Mesenchymal stem cell (in vitro differentiated cells and primary cell): ENCODE data around the gene ADAM12.
A peak's percentile ranks its signal among the peaks of the same experiment; 100 is the strongest.

ENCODE experiments used
- DNase-seq: peaks from one replicate; pipeline ENCODE4 v3.0.0-alpha.2; 2013
- H2AFZ ChIP-seq: one replicate; pipeline ENCODE4 v1.6.1; 2013; ENCODE audit warnings: low read depth, mild to moderate bottlenecking, control low read depth, inconsistent platforms, low read length, moderate library complexity
- H2AK5ac ChIP-seq: 2 replicates; pipeline ENCODE4 v1.6.1; 2013; ENCODE audit warnings: low read length, moderate library complexity, mild to moderate bottlenecking, inconsistent platforms; ENCODE audit not compliant: severe bottlenecking
- H2BK120ac ChIP-seq: one replicate; pipeline ENCODE4 v1.6.1; 2013; ENCODE audit warnings: low read depth, mild to moderate bottlenecking, inconsistent platforms, low read length, moderate library complexity
- H2BK12ac ChIP-seq, 2 experiments: one replicate each; pipeline ENCODE4 v1.6.1; 2013; ENCODE audit warnings: inconsistent platforms in 2 of 2, low read length in 2 of 2, mild to moderate bottlenecking in 2 of 2, moderate library complexity in 2 of 2, control low read depth in 1 of 2
- H2BK15ac ChIP-seq: one replicate; pipeline ENCODE4 v1.6.1; 2013; ENCODE audit warnings: mild to moderate bottlenecking, low read depth, inconsistent platforms; ENCODE audit not compliant: poor library complexity, severe bottlenecking
- H2BK5ac ChIP-seq: 2 replicates; pipeline ENCODE4 v1.6.1; 2013; ENCODE audit warnings: low read depth, mild to moderate bottlenecking, low read length, control low read depth, inconsistent platforms; ENCODE audit not compliant: poor library complexity, severe bottlenecking
- H3K14ac ChIP-seq, 2 experiments: one replicate each; pipeline ENCODE4 v1.6.1; 2013; ENCODE audit warnings: inconsistent platforms in 2 of 2, low read length in 2 of 2, control low read depth in 1 of 2, mild to moderate bottlenecking in 1 of 2, moderate library complexity in 1 of 2
- H3K18ac ChIP-seq, 2 experiments: one replicate each; pipeline ENCODE4 v1.6.1; 2013; ENCODE audit warnings: inconsistent platforms in 2 of 2, low read length in 2 of 2, control low read depth in 1 of 2, low read depth in 1 of 2, mild to moderate bottlenecking in 1 of 2
- H3K23ac ChIP-seq, 2 experiments: one replicate each; pipeline ENCODE4 v1.6.1; 2013; ENCODE audit warnings: inconsistent platforms in 2 of 2, low read length in 2 of 2, mild to moderate bottlenecking in 2 of 2, moderate library complexity in 2 of 2, control low read depth in 1 of 2
- H3K27ac ChIP-seq: 2 replicates; pipeline ENCODE4 v1.5.1; 2013; ENCODE audit warnings: mild to moderate bottlenecking, moderate library complexity, low read length, control low read depth, inconsistent platforms; ENCODE audit not compliant: poor library complexity, severe bottlenecking
- H3K27me3 ChIP-seq, 2 experiments: 2 replicates each; pipeline versions ENCODE4 v1.6.1 to v1.7.0; 2013; ENCODE audit warnings: low read length in 2 of 2, mild to moderate bottlenecking in 2 of 2, moderate library complexity in 2 of 2, control low read depth in 1 of 2, inconsistent platforms in 1 of 2; ENCODE audit not compliant: control insufficient read depth in 1 of 2, insufficient read depth in 1 of 2
- H3K36me3 ChIP-seq, 2 experiments: 2 replicates each; pipeline versions ENCODE4 v1.6.1 to v1.7.0; 2013; ENCODE audit warnings: low read length in 2 of 2, control low read depth in 1 of 2, inconsistent platforms in 1 of 2, low read depth in 1 of 2, mild to moderate bottlenecking in 1 of 2; ENCODE audit not compliant: insufficient read depth in 2 of 2, control insufficient read depth in 1 of 2
- H3K4ac ChIP-seq, 2 experiments: one replicate each; pipeline ENCODE4 v1.6.1; 2013; ENCODE audit warnings: inconsistent platforms in 2 of 2, low read length in 2 of 2, mild to moderate bottlenecking in 2 of 2, moderate library complexity in 2 of 2, control low read depth in 1 of 2, low read depth in 1 of 2
- H3K4me1 ChIP-seq: 2 replicates; pipeline ENCODE4 v1.6.1; 2013; ENCODE audit warnings: low read depth, low read length, control low read depth; ENCODE audit not compliant: control insufficient read depth, insufficient read depth
- H3K4me2 ChIP-seq: 2 replicates; pipeline ENCODE4 v1.6.1; 2013; ENCODE audit warnings: low read length, mild to moderate bottlenecking, inconsistent platforms; ENCODE audit not compliant: poor library complexity, severe bottlenecking
- H3K4me3 ChIP-seq, 2 experiments: 2 replicates each; pipeline versions ENCODE4 v1.5.1 to v1.7.0; 2013; ENCODE audit warnings: low read length in 2 of 2, mild to moderate bottlenecking in 2 of 2, control low read depth in 1 of 2, low read depth in 1 of 2; ENCODE audit not compliant: insufficient read depth in 1 of 2
- H3K79me1 ChIP-seq: replicated peaks from 2 replicates; pipeline ENCODE4 v1.6.1; 2013; ENCODE audit warnings: mild to moderate bottlenecking, control low read depth, low read length, inconsistent platforms; ENCODE audit not compliant: poor library complexity, severe bottlenecking
- H3K9ac ChIP-seq: 2 replicates; pipeline ENCODE4 v1.7.0; 2013; ENCODE audit warnings: mild to moderate bottlenecking, low read length, moderate library complexity
- H3K9me3 ChIP-seq: 2 replicates; pipeline ENCODE4 v1.7.0; 2013; ENCODE audit warnings: mild to moderate bottlenecking, low read length; ENCODE audit not compliant: control insufficient read depth
- H4K8ac ChIP-seq: one replicate; pipeline ENCODE4 v1.6.1; 2013; ENCODE audit warnings: inconsistent platforms, mild to moderate bottlenecking, low read length, moderate library complexity
- H4K91ac ChIP-seq: one replicate; pipeline ENCODE4 v1.6.1; 2013; ENCODE audit warnings: mild to moderate bottlenecking, low read length, inconsistent platforms
- WGBS: methylation state at CpG from one replicate; pipeline ENCODE4 v1.1.7; 2013; ENCODE audit warnings: mixed read lengths; 5-methylcytosine and 5-hydroxymethylcytosine counted together

Gene ADAM12

DNA sequence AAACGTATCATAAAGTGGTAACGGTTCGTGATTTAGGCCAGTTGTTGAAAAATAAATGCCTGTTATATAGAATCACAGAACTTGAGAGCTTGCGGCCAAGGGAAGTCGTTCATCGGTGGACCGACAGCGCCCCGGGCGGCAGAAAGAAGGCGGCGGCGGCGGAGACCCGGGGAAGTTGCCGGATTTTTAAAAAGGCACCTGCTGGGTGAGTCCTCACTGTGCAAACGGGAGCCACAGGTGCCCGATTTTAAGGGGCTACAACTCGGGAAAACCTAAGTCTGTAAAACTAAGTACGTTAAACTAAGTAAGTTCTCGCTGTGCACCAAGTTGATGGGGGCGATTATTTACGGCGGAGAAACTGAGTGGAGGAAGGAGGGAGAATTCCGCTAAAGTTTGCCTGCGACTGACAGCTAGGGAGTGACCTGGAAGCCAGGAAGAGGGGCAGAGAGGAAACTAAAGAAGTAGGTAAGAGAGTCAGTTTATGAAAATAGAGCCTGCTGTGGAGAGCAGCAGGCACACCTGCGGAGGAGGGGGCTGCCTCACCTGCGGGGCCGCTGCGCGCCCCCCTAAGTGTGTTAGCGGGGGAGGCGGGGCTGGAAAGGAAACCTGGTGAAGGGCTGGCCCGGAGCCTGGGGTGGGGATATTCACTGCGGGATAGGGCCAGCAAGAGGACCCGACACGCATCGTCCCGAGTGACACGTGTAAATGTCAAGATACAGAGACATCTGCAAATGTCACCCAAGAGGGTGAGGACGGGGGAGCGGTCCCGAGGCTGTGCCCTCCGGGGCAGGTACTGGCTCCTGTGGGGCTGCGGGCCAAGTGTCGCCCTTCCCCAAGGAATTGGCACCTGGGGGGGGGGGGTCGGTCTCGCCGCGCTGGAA is 996 bp downstream of the ADAM12 start:
- Histone ChIP-seq H2AFZ (peak overlapping the region; percentile 79), H2AK5ac (no peak overlapping the region), H3K9me3 (no peaks in the 10 kb centered on the region), H3K23ac (peak overlapping the region in 1 of 2 experiments; percentile 96), H4K91ac (peak overlapping the region; percentile 86), H2BK120ac (peak overlapping the region; percentile 94), H3K9ac (peak overlapping the region; percentile 96), H3K4me2 (peak overlapping the region; percentile 90), H3K4me1 (peaks cover 8% of the 10 kb centered on the region), H3K27ac (peak overlapping the region; percentile 94), H2BK15ac (peak overlapping the region; percentile 94), H3K14ac (peak overlapping the region in 1 of 2 experiments; percentile 59), H3K79me1 (peaks cover 7% of the 10 kb centered on the region), H2BK5ac (peak overlapping the region; percentile 81), H3K36me3 (peaks cover 3 to 29% of the 10 kb centered on the region in 2 experiments), H3K4me3 (peak overlapping the region; percentile 84 to 97), H3K18ac (peak overlapping the region; percentile 85 to 89), H3K4ac (peak overlapping the region in 1 of 2 experiments; percentile 99), H4K8ac (no peak overlapping the region), H3K27me3 (no peaks in the 10 kb centered on the region), H2BK12ac (peak overlapping the region in 1 of 2 experiments; percentile 99)
- DNase-seq = peak; percentile 76
- 1% methylated on average over 46 of the region's 50 CpGs for WGBS

DNA sequence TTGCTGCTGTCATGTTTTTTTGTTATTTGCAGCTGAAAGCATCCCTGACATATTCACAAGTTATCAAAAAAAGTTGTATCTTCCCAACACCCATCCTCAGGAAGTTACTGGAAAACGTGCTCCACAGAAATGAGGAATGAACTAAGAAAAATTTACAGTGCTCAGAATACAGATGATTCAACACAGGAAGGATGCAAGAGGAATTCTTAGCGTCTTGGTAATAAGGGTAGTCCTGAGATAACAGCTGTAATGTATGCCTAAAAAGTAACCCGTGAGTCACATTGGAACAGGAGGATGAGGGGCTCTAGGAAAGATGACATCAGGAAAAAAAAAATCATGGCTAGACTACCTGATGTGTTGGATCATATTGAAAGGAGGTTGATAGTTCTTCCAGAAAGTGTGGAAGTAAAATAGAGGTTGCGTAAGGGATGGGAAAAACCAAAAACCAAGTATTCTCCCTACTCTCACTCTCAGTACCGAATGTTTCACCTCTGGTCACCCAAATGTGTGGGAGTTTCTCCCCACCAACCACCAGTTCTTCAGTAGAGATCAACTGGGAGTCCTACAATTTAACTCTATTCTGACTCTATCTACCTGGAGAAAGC is 3.9 kb downstream of the ADAM12 start:
- Histone ChIP-seq H2BK5ac (peak overlapping the region; percentile 31), H3K79me1 (peaks cover 10% of the 10 kb centered on the region), H3K9me3 (no peaks in the 10 kb centered on the region), H2BK15ac (no peak overlapping the region), H3K14ac (no peak overlapping the region), H2BK120ac (no peak overlapping the region), H4K8ac (peak overlapping the region; percentile 7), H3K23ac (no peak overlapping the region), H3K18ac (peak overlapping the region; percentile 11 to 16), H3K4me1 (peaks cover 10% of the 10 kb centered on the region), H3K36me3 (peaks cover 14 to 53% of the 10 kb centered on the region in 2 experiments), H3K4me2 (no peak overlapping the region), H3K27me3 (no peaks in the 10 kb centered on the region), H2BK12ac (peak overlapping the region in 1 of 2 experiments; percentile 10), H3K9ac (peak overlapping the region; percentile 96), H3K4me3 (peak overlapping the region in 1 of 2 experiments; percentile 97), H3K4ac (peak overlapping the region in 1 of 2 experiments; percentile 50), H4K91ac (no peak overlapping the region), H2AK5ac (peak overlapping the region; percentile 73), H2AFZ (no peak overlapping the region), H3K27ac (peak overlapping the region; percentile 94)
- 29% methylated on average over 5 of the region's 5 CpGs for WGBS
- DNase-seq = peak; percentile 78

DNA sequence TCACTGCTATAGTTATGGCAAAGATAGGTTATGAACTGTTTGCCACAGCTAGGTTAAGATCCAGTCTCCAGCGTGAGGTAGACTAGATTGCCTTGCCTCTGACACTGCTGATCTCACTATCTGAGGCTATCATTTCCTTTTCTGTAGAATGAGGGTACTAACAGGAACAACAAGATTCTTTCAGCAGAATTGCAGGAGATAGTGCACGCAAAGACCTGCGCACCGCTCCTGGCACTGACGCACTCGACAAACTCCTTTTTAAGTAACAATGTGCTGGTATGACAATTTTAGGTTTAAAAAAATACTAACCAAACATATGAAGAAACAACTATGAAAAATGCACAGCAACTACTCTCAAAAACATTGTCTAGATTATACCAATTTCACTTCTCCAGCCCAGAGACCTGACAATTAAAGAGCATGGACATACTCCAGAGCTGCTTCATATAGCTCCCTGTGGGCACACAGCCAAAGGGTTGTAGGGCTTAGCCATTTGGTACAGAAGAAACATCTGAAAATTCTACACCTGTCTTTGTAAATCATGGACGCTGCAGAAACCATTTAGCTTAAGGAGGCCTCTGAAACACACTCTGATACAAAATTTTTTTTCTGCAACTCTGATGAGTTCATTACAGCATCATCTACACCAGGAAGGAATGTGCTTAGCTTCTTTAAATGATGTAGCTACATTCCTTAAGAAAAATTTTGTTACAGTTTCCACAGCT is 7.8 kb downstream of the ADAM12 start:
- H3K36me3 ChIP-seq = peaks cover 14 to 64% of the 10 kb centered on the region in 2 experiments
- H3K27ac ChIP-seq = peak overlapping the region; percentile 31
- no peaks in the 10 kb centered on the region for H3K9me3 ChIP-seq
- no peak overlapping the region for H3K14ac ChIP-seq
- H3K23ac ChIP-seq = no peak overlapping the region
- no peak overlapping the region for H4K8ac ChIP-seq
- no peak overlapping the region for H2BK5ac ChIP-seq
- DNase-seq = no peak
- peak overlapping the region in 1 of 2 experiments; percentile 35 for H3K4ac ChIP-seq
- H3K27me3 ChIP-seq = no peaks in the 10 kb centered on the region
- H3K4me2 ChIP-seq = no peak overlapping the region
- no peak overlapping the region for H2BK15ac ChIP-seq
- no peak overlapping the region for H3K4me3 ChIP-seq
- peaks cover 3% of the 10 kb centered on the region for H3K79me1 ChIP-seq
- no peak overlapping the region for H3K9ac ChIP-seq
- H2BK12ac ChIP-seq = peak overlapping the region; percentile 82 to 94
- 83% methylated on average over 5 of the region's 7 CpGs for WGBS
- H4K91ac ChIP-seq = no peak overlapping the region
- H2AFZ ChIP-seq = no peak overlapping the region
- peak overlapping the region; percentile 61 for H2AK5ac ChIP-seq
- H3K18ac ChIP-seq = no peak overlapping the region
- H3K4me1 ChIP-seq = peaks cover 1% of the 10 kb centered on the region
- H2BK120ac ChIP-seq = no peak overlapping the region
